ENCODE data around the gene ZDHHC8. TPM values are rescaled to one million over a fixed set of nuclear protein-coding genes. Genes with fewer than 3 reads are reported as not detected.

ZDHHC8 gene
- 10 to 100 TPM; 27.9 to 34.1 TPM for total RNA-seq

- Histone ChIP-seq H3K27ac (peak within 1 kb of the TSS; percentile 89), H3K36me3 (no peaks in the 10 kb centered on the region), H3K4me3 (peak within 1 kb of the TSS; percentile 95), H3K27me3 (no peaks in the 10 kb centered on the region), H3K9me3 (no peaks in the 10 kb centered on the region), H3K4me1 (peaks cover 10% of the 10 kb centered on the region), H3K9ac (ENCODE audit: low read depth in 2 of 2, low read length in 2 of 2) (peak within 1 kb of the TSS; percentile 74 to 96)
- no peak for TF ChIP-seq CTCF (IDR thresholded peaks at IDR 0.05)
- intact Hi-C loops (cut with DNase I), result no loop called here
- DNase-seq, result no peak
These were observed at the start of gene ZDHHC8 for GRCh38 chr22:20131597-20131858. TSS of gene ZDHHC8 (plus strand) at chr22:20131804. CDS start at chr22:20131948, 144 bp downstream.

GRCh38 chr22:20083157-20083890 lies 48.3 kb upstream of the ZDHHC8 start:
- H3K9ac ChIP-seq (ENCODE audit: low read depth in 2 of 2, low read length in 2 of 2), result no peak overlapping the region
- no peak overlapping the region for H3K27ac ChIP-seq
- no peak for DNase-seq
- no peak for TF ChIP-seq CTCF (IDR thresholded peaks at IDR 0.05)
- H3K36me3 ChIP-seq, result peaks cover 1% of the 10 kb centered on the region
- no peaks in the 10 kb centered on the region for H3K27me3 ChIP-seq
- H3K4me3 ChIP-seq, result no peak overlapping the region
- intact Hi-C loops (cut with DNase I), result loop anchor here (5.0 kb wide), 1 partner anchor 34 kb away; the partner anchor contains the start of genes RANBP1 and TRMT2A
- H3K4me1 ChIP-seq, result peaks cover 5% of the 10 kb centered on the region
- no peaks in the 10 kb centered on the region for H3K9me3 ChIP-seq

- H3K9ac ChIP-seq (ENCODE audit: low read depth in 2 of 2, low read length in 2 of 2), result no peak overlapping the region
- no peaks in the 10 kb centered on the region for H3K27me3 ChIP-seq
- peaks cover 8% of the 10 kb centered on the region for H3K36me3 ChIP-seq
- no peaks in the 10 kb centered on the region for H3K9me3 ChIP-seq
- no peak overlapping the region for H3K27ac ChIP-seq
- intact Hi-C loops (cut with DNase I), result loop anchor here (5.0 kb wide), 1 partner anchor 33 kb away; the partner anchor contains the start of genes RANBP1 and TRMT2A
- TF ChIP-seq CTCF (IDR thresholded peaks at IDR 0.05), result no peak
- H3K4me3 ChIP-seq, result no peak overlapping the region
- DNase-seq, result no peak
- peaks cover 5% of the 10 kb centered on the region for H3K4me1 ChIP-seq
These were observed 47.6 kb upstream of the ZDHHC8 start for GRCh38 chr22:20083891-20084546.

GRCh38 chr22:20084547-20085413 lies 46.8 kb upstream of the ZDHHC8 start:
- peaks cover 5% of the 10 kb centered on the region for H3K4me1 ChIP-seq
- no peaks in the 10 kb centered on the region for H3K9me3 ChIP-seq
- no peak overlapping the region for H3K9ac ChIP-seq (ENCODE audit: low read depth in 2 of 2, low read length in 2 of 2)
- H3K4me3 ChIP-seq, result no peak overlapping the region
- H3K27ac ChIP-seq, result no peak overlapping the region
- H3K36me3 ChIP-seq, result peaks cover 15% of the 10 kb centered on the region
- no peak for TF ChIP-seq CTCF (IDR thresholded peaks at IDR 0.05)
- no peak for DNase-seq
- intact Hi-C loops (cut with DNase I), result loop anchor here (5.0 kb wide), 1 partner anchor 33 kb away; the partner anchor contains the start of genes RANBP1 and TRMT2A
- no peaks in the 10 kb centered on the region for H3K27me3 ChIP-seq

- DNase-seq, result no peak
- Histone ChIP-seq H3K9me3 (no peaks in the 10 kb centered on the region), H3K4me1 (peaks cover 5% of the 10 kb centered on the region), H3K36me3 (peaks cover 23% of the 10 kb centered on the region), H3K9ac (ENCODE audit: low read depth in 2 of 2, low read length in 2 of 2) (no peak overlapping the region), H3K27me3 (no peaks in the 10 kb centered on the region), H3K4me3 (no peak overlapping the region), H3K27ac (no peak overlapping the region)
- intact Hi-C loops (cut with DNase I), result no loop called here
- TF ChIP-seq CTCF (IDR thresholded peaks at IDR 0.05), result no peak
These were observed 46.0 kb upstream of the ZDHHC8 start for GRCh38 chr22:20085651-20086050.
